A549 (cell line): ENCODE measurements around the gene MSI2.

ENCODE experiments used
- CHD2 ChIP-seq: fragments of 150-350 bp; IDR thresholded peaks from 2 replicates; pipeline ENCODE4 v1.6.1; 2014; ENCODE audit warnings: low read length; ENCODE audit not compliant: partially characterized antibody
- CTCF ChIP-seq: fragments of >200 bp; sonication (Bioruptor Twin); formaldehyde crosslinking; IDR thresholded peaks from 3 replicates; pipeline ENCODE4 v1.5.1; 2016
- HMGXB4 ChIP-seq: fragments of 250-450 bp; sonication (Bioruptor Pico); IDR thresholded peaks from 2 replicates; pipeline ENCODE4 v1.5.0; 2021; ENCODE audit warnings: mild to moderate bottlenecking, moderate library complexity, borderline replicate concordance
- KDM5A ChIP-seq: fragments of 200-600 bp; sonication (generic); IDR thresholded peaks from 2 replicates; pipeline ENCODE4 v1.6.1; 2016; ENCODE audit warnings: antibody characterized with exemption, mild to moderate bottlenecking
- POLR2A ChIP-seq: IDR thresholded peaks from 2 replicates; pipeline ENCODE4 v1.6.1; 2012; ENCODE audit warnings: mild to moderate bottlenecking, low read length
- RAD21 ChIP-seq, 2 experiments: fragments of >200 bp in 1 of 2; sonication (Bioruptor Twin) in 1 of 2; formaldehyde crosslinking in 1 of 2; IDR thresholded peaks in 1 of 2; conservative IDR thresholded peaks in 1 of 2; 2 replicates in 1 of 2; 3 replicates in 1 of 2; pipeline ENCODE4 v1.6.1; 2012 to 2018; ENCODE audit warnings: inconsistent platforms in 1 of 2
- REST ChIP-seq: fragments of 200-600 bp; sonication (generic); IDR thresholded peaks from 2 replicates; pipeline ENCODE4 v1.6.1; 2016; ENCODE audit warnings: antibody characterized with exemption, mild to moderate bottlenecking, moderate library complexity
- RFX5 ChIP-seq: fragments of 450-650 bp; IDR thresholded peaks from 2 replicates; pipeline ENCODE4 v1.7.1; 2014; ENCODE audit warnings: antibody characterized with exemption, mild to moderate bottlenecking, moderate library complexity
- SREBF2 ChIP-seq: fragments of 450-650 bp; IDR thresholded peaks from 2 replicates; pipeline ENCODE4 v1.6.1; 2014; ENCODE audit warnings: mild to moderate bottlenecking, moderate library complexity
- USF2 ChIP-seq: fragments of 450-650 bp; IDR thresholded peaks from 2 replicates; pipeline ENCODE4 v1.6.1; 2014; ENCODE audit warnings: antibody characterized with exemption
- ZFP36 ChIP-seq: fragments of 450-650 bp; IDR thresholded peaks from 2 replicates; pipeline ENCODE4 v1.6.1; 2014; ENCODE audit warnings: borderline replicate concordance; ENCODE audit not compliant: partially characterized antibody
- ZSCAN20 ChIP-seq: fragments of 250-450 bp; sonication (Bioruptor Pico); IDR thresholded peaks from 2 replicates; pipeline ENCODE4 v1.8.0; 2022; ENCODE audit warnings: mild to moderate bottlenecking, moderate library complexity

- TF ChIP-seq CTCF (no peak), REST (no peak), SREBF2 (no peak), RFX5 (no peak), ZFP36 (no peak), HMGXB4 (CRISPR knock-in tag) (no peak), POLR2A (no peak; the same call in 1 of the 2 replicates), USF2 (no peak), ZSCAN20 (CRISPR knock-in tag) (no peak), CHD2 (no peak), KDM5A (no peak), RAD21 (conservative IDR thresholded peaks at IDR 0.05 in 1 of 2, IDR thresholded peaks at IDR 0.05 in 1 of 2) (no peak)
These were observed 10.6 kb downstream of the MSI2 start for GRCh38 chr17:57266902-57267311.
